DMS79 (cell line): ENCODE data around the gene FAM131B.
A peak's percentile ranks its signal among the peaks of the same experiment; 100 is the strongest.

Source experiments
- DNase-seq: peaks from one replicate; lab custom pipeline; 2025; lab: John Stamatoyannopoulos, UW

FAM131B gene

GRCh38 chr7:143382126-143382790 is 19.7 kb upstream of the FAM131B start:
- DNase-seq, result no peak

- DNase-seq, result peak; percentile 3
Measured at GRCh38 chr7:143381427-143382125, 19.1 kb upstream of the FAM131B start.

- DNase-seq, result peak; percentile 49
Measured at GRCh38 chr7:143380646-143381426, 18.3 kb upstream of the FAM131B start, which contains the start of gene ZYX. Gene ZYX (plus strand): TSS chr7:143381345. CDS start chr7:143381572, 227 bp downstream.

GRCh38 chr7:143380260-143380645 is 17.7 kb upstream of the FAM131B start:
- peak; percentile 33 for DNase-seq

GRCh38 chr7:143379611-143380259 is 17.2 kb upstream of the FAM131B start:
- no peak for DNase-seq

GRCh38 chr7:143376396-143376795 is 13.9 kb upstream of the FAM131B start:
- DNase-seq, result no peak

- DNase-seq, result no peak
Measured at GRCh38 chr7:143375298-143376034, 13.0 kb upstream of the FAM131B start.

- DNase-seq, result no peak
Measured at GRCh38 chr7:143374561-143374960, 12.0 kb upstream of the FAM131B start.

GRCh38 chr7:143373255-143373794 is 10.8 kb upstream of the FAM131B start:
- DNase-seq, result no peak

GRCh38 chr7:143372070-143372469 is 9.6 kb upstream of the FAM131B start:
- no peak for DNase-seq

- no peak for DNase-seq
Measured at GRCh38 chr7:143369678-143370651, 7.5 kb upstream of the FAM131B start.

- DNase-seq, result no peak
Measured at GRCh38 chr7:143368387-143368786, 5.9 kb upstream of the FAM131B start.

GRCh38 chr7:143367972-143368371 is 5.5 kb upstream of the FAM131B start:
- no peak for DNase-seq

GRCh38 chr7:143363016-143363937 is 764 bp upstream of the FAM131B start:
- no peak for DNase-seq

GRCh38 chr7:143361552-143362130 is 872 bp downstream of the FAM131B start:
- no peak for DNase-seq

- peak; percentile 4 for DNase-seq
Measured at GRCh38 chr7:143360788-143361551, 1.5 kb downstream of the FAM131B start.

GRCh38 chr7:143359771-143360353 is 2.7 kb downstream of the FAM131B start:
- no peak for DNase-seq
